Measurements from ENCODE around the gene LY86. TPM values are rescaled to one million over a fixed set of nuclear protein-coding genes. Genes with fewer than 3 reads are reported as not detected.

Gene LY86
- total RNA-seq, 2 donors from 2014 or later, result 0.82 to 5.2 TPM

- Histone ChIP-seq H3K36me3 (no peaks in the 10 kb centered on the region), H3K4me3 (no peak overlapping the region), H3K9me3 (no peaks in the 10 kb centered on the region), H3K4me1 (no peaks in the 10 kb centered on the region), H3K27me3 (no peaks in the 10 kb centered on the region), H3K27ac (no peak overlapping the region)
- no peak for DNase-seq (ENCODE audit: low spot score)
- TF ChIP-seq CTCF (IDR thresholded peaks at IDR 0.05), result no peak
Observed at GRCh38 chr6:6557886-6558285, 30.6 kb upstream of the LY86 start.

- Histone ChIP-seq H3K27me3 (no peaks in the 10 kb centered on the region), H3K9me3 (no peaks in the 10 kb centered on the region), H3K27ac (no peak overlapping the region), H3K4me1 (no peaks in the 10 kb centered on the region), H3K36me3 (no peaks in the 10 kb centered on the region), H3K4me3 (no peak overlapping the region)
- DNase-seq (ENCODE audit: low spot score), result no peak
- no peak for TF ChIP-seq CTCF (IDR thresholded peaks at IDR 0.05)
Observed at GRCh38 chr6:6559994-6560570, 28.4 kb upstream of the LY86 start.

GRCh38 chr6:6560909-6561308 lies 27.6 kb upstream of the LY86 start:
- H3K27ac ChIP-seq, result no peak overlapping the region
- H3K27me3 ChIP-seq, result no peaks in the 10 kb centered on the region
- H3K4me3 ChIP-seq, result no peak overlapping the region
- no peaks in the 10 kb centered on the region for H3K4me1 ChIP-seq
- H3K9me3 ChIP-seq, result no peaks in the 10 kb centered on the region
- no peak for DNase-seq (ENCODE audit: low spot score)
- peak in 1 of 2 donors; percentile 48 for TF ChIP-seq CTCF (IDR thresholded peaks at IDR 0.05)
- H3K36me3 ChIP-seq, result no peaks in the 10 kb centered on the region

DNA sequence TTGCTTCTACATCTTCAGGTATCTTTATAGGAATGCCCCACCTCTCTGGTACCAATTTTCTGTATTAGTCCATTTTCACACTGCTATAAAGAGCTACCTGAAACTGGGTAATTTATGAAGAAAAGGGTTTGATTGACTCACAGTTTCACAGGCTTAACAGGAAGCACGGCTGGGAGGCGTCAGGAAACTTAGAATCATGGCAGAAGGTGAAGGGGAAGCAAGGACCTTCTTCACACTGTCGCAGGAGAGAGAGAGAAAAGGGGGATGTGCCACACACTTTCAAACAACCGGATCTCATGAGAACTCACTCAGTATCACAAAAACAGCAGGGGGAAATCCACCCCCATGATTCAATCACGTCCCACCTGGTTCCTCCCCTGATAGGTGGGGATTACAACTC lies 24.4 kb upstream of the LY86 start:
- no peak for TF ChIP-seq CTCF (IDR thresholded peaks at IDR 0.05)
- Histone ChIP-seq H3K36me3 (no peaks in the 10 kb centered on the region), H3K9me3 (no peaks in the 10 kb centered on the region), H3K4me3 (no peak overlapping the region), H3K27ac (no peak overlapping the region), H3K4me1 (no peaks in the 10 kb centered on the region), H3K27me3 (no peaks in the 10 kb centered on the region)
- no peak for DNase-seq (ENCODE audit: low spot score)

- H3K4me3 ChIP-seq, result no peak overlapping the region
- no peaks in the 10 kb centered on the region for H3K9me3 ChIP-seq
- TF ChIP-seq CTCF (IDR thresholded peaks at IDR 0.05), result no peak
- DNase-seq (ENCODE audit: low spot score), result no peak
- H3K27me3 ChIP-seq, result no peaks in the 10 kb centered on the region
- H3K27ac ChIP-seq, result no peak overlapping the region
- H3K4me1 ChIP-seq, result no peaks in the 10 kb centered on the region
- H3K36me3 ChIP-seq, result no peaks in the 10 kb centered on the region
Observed at GRCh38 chr6:6565069-6565468, 23.5 kb upstream of the LY86 start.

GRCh38 chr6:6565488-6565887 lies 23.0 kb upstream of the LY86 start:
- no peaks in the 10 kb centered on the region for H3K36me3 ChIP-seq
- H3K9me3 ChIP-seq, result no peaks in the 10 kb centered on the region
- no peaks in the 10 kb centered on the region for H3K4me1 ChIP-seq
- TF ChIP-seq CTCF (IDR thresholded peaks at IDR 0.05), result no peak
- no peaks in the 10 kb centered on the region for H3K27me3 ChIP-seq
- no peak overlapping the region for H3K27ac ChIP-seq
- no peak overlapping the region for H3K4me3 ChIP-seq
- DNase-seq (ENCODE audit: low spot score), result no peak

All from right atrium auricular region (tissue), 2 donors.